HG03432 (cell line): ENCODE data around the gene TSPO.
"Not testable (repeated sequence)": the region's sequence is repeated elsewhere in the genome, so short reads cannot be mapped to it uniquely, and the experiment has no call there.

Experiments used
- ATAC-seq: cut with Tn5 transposase; IDR thresholded peaks from one replicate; pipeline ENCODE4 v1.9.1; 2021; ENCODE audit warnings: mild to moderate bottlenecking, moderate library complexity; ENCODE audit not compliant: unreplicated experiment

Gene TSPO

GRCh38 chr22:43151251-43152002 is at the start of gene TSPO:
TSS of gene TSPO (plus strand) at chr22:43151559. CDS start at chr22:43159239, 7,680 bp downstream.
- ATAC-seq: no peak

- not testable (repeated sequence) for ATAC-seq
These were observed 47.2 kb upstream of the TSPO start for GRCh38 chr22:43104056-43104625.

- not testable (repeated sequence) for ATAC-seq
These were observed 46.4 kb upstream of the TSPO start for GRCh38 chr22:43104950-43105349.

GRCh38 chr22:43106302-43106701 is 45.1 kb upstream of the TSPO start:
- ATAC-seq: no peak

DNA sequence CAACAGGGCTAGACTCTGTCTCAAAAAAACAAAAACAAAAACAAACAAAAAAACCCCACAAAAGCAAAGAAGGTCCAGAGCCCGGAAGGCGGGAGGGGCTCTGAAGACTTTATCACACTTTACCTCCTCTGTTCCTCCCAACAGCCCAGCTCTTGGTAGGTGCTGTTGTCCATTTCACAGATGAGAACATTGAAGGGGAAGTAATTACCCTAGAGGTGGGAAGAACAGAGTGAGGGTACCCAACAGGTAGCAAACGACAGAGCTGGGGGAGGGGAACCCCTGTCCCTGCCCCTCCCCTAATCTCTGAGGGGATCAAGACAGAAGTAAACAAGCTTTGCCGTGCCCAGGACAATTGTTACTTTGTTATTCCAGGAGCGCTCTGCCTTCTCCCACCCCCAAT is 41.8 kb upstream of the TSPO start:
- no peak for ATAC-seq

- no peak for ATAC-seq
These were observed 41.4 kb upstream of the TSPO start for GRCh38 chr22:43109921-43110443.

DNA sequence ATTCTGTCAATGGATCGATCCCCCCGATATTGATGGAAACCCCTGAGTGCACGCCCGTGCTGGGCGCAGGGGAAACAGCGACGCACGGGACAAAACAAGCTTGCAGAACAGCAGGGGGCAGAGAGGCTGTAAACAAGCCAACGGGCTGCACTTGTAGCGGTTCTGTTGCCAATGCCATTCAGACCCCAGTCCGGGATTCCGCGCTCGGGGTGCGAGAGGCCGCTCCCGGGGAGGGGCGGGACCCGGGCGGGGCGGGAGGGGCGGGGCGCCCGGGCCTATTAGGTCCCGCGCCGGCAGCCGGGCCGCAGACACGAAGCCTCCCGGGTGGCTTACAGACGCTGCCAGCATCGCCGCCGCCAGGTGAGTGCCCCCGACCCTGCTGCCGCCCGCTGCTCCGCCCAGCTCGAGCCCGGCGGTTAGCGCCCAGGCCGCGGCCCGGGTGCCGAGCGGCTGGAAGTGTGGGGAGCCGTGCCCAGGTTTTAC is 40.9 kb upstream of the TSPO start, which contains the start of gene BIK:
Gene BIK (plus strand): TSS at position 307 of the 483 bp plus-strand sequence. CDS start 13,273 bp downstream, outside the sequence.
- peak; percentile 39 for ATAC-seq

DNA sequence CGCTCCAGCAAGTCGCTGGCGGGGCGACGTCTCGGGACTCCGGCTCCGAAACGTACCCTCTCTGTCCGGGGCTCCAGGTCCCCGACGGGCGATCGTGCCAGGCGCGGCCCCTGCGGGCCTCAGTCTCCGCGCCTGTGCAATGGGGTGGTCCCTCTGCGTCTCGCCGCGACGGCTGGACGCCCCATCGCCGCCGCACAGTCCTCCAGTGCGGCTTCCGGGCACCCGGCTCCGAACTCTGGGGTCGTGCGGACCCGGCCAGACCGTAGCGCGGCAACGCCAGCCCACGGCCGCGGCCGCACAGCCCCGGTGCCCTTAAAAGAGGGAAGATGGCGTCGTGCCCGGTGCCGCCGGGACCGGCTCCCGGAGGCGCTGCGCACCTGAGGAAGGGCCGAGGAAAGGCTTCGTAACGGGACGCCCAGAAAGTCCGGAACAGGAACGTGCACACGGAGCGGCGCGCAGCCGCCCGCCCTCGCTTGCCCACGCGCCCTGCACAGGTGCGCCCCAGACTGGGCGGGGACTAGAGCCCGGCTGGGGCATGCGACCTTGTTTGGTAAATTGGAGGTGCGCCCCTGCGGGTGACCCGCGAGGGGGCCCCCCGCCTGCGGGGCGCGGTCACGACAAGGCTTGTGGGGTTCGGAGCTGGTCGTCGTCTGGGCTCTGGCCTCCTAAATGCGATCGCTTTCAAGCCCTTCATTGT is 40.3 kb upstream of the TSPO start:
- ATAC-seq: peak; percentile 68

- ATAC-seq: no peak
These were observed 37.7 kb upstream of the TSPO start for GRCh38 chr22:43113526-43114251.

DNA sequence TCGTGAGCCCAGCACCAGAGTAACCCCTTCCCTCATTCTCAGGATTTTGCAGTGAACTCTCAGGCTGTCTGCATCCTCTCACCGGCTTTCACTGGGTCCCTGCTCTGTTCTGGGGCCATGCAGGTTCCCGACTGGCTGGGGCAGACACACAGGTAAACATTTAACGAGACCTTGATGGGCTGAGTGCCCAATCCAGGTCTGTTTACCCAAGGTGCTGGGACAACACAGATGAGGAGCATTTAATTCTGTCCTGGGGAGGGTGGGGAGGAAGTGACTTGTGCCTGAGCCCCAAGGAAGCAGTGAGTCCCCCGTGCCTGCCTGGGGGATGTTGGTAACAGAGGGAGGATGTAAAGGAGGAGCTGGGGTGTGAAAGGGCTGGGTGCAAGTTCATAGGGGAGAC is 36.4 kb upstream of the TSPO start:
- no peak for ATAC-seq

GRCh38 chr22:43116932-43117331 is 34.4 kb upstream of the TSPO start:
- no peak for ATAC-seq

- peak; percentile 6 for ATAC-seq
These were observed 33.1 kb upstream of the TSPO start for GRCh38 chr22:43118024-43118849.

GRCh38 chr22:43118953-43119458 is 32.4 kb upstream of the TSPO start:
- ATAC-seq: peak; percentile 56

- ATAC-seq: no peak
These were observed 24.7 kb upstream of the TSPO start for GRCh38 chr22:43126501-43127165.

- no peak for ATAC-seq
These were observed 24.0 kb upstream of the TSPO start for GRCh38 chr22:43127166-43127908.

- ATAC-seq: no peak
These were observed 23.2 kb upstream of the TSPO start for GRCh38 chr22:43128116-43128515.

DNA sequence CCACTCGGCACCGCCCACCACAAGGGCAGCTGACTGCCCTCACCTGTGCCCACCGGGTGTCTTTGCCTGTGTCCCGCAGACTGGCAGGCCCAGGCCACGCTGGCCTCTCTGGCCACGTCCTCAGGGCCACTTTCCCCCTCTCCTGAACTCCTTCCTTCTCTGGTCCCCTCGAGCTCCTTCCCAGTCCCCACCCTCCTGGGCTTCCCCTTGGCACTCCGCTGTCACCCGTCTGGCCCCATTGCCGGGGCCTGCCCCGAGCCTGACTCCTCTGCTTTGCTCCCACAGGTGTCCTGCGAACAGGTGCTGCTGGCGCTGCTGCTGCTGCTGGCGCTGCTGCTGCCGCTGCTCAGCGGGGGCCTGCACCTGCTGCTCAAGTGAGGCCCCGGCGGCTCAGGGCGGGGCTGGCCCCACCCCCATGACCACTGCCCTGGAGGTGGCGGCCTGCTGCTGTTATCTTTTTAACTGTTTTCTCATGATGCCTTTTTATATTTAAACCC is 22.4 kb upstream of the TSPO start:
- ATAC-seq: no peak
